Neural progenitor cell (in vitro differentiated cells): ENCODE data around the gene SP100.

ENCODE experiments used
- EZH2phosphoT487 ChIP-seq: fragments of 200-600 bp; sonication (generic); IDR thresholded peaks from 2 replicates; pipeline ENCODE4 v1.6.1; 2017; ENCODE audit warnings: antibody characterized with exemption
- TF ChIP-seq, protein P1 (sequence below): fragments of 200-600 bp; sonication (generic); IDR thresholded peaks from 2 replicates; pipeline ENCODE4 v1.5.1; 2017; ENCODE audit warnings: antibody characterized with exemption, mild to moderate bottlenecking

DNA sequence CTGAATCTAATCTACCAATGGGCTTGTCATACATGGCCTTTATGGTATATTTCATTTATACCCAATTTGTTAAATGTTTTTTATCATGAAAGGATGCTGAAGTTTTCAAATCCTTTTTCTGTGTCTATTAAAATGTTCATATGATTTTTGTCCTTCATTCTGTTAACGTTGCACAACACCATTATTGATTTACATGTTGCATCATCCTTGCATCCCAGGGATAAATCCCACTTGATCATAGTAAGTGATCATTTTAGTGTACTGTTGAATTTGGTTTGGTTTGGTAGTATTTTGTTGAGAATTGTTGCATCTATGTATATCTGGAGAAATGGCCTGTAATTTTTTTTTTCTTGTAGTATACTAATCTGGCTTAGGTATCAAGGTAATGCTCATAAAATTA is 9.4 kb downstream of the SP100 start:
- TF ChIP-seq, protein P1, sequence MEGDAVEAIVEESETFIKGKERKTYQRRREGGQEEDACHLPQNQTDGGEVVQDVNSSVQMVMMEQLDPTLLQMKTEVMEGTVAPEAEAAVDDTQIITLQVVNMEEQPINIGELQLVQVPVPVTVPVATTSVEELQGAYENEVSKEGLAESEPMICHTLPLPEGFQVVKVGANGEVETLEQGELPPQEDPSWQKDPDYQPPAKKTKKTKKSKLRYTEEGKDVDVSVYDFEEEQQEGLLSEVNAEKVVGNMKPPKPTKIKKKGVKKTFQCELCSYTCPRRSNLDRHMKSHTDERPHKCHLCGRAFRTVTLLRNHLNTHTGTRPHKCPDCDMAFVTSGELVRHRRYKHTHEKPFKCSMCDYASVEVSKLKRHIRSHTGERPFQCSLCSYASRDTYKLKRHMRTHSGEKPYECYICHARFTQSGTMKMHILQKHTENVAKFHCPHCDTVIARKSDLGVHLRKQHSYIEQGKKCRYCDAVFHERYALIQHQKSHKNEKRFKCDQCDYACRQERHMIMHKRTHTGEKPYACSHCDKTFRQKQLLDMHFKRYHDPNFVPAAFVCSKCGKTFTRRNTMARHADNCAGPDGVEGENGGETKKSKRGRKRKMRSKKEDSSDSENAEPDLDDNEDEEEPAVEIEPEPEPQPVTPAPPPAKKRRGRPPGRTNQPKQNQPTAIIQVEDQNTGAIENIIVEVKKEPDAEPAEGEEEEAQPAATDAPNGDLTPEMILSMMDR: no peak
- no peak for TF ChIP-seq EZH2phosphoT487
